ENCODE results near the gene ABHD11.
"Not testable (repeated sequence)": the region's sequence is repeated elsewhere in the genome, so short reads cannot be mapped to it uniquely, and the experiment has no call there.

Gene ABHD11

DNA sequence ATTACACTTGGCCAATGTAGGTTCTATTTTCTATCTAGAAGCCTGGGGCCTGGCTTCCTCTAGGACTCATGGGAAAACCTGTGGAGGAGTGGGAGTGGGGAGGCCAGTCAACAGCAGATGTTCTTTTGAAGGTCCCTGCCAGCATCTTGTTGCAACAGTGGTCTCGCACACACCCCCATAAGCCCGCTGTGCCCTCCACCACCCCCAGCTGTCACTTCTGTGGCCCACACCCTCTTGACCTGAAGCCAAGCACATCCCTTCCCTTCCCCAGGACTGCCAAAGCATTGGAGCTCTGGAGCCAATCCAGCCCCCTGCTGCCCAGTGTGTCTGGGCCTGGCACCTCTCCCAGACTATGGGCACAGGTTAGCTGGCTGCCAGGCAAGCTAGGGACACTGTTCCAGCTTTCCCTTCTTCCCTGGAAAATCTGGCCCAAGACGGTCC is 17.2 kb downstream of the ABHD11 start:
- no peak for TF ChIP-seq Cebpa-rat (IDR thresholded peaks at IDR 0.05)
- Histone ChIP-seq H3K9me3 (no peaks in the 10 kb centered on the region), H4K20me1 (peaks cover 48% of the 10 kb centered on the region), H3K27me3 (peaks cover 42% of the 10 kb centered on the region), H3K4me1 (peaks cover 54% of the 10 kb centered on the region), H3K4me2 (peak overlapping the region; percentile 76), H3K36me3 (no peaks in the 10 kb centered on the region), H3K27ac (no peak overlapping the region), H3K4me3 (no peak overlapping the region), H3K9ac (no peak overlapping the region)

DNA sequence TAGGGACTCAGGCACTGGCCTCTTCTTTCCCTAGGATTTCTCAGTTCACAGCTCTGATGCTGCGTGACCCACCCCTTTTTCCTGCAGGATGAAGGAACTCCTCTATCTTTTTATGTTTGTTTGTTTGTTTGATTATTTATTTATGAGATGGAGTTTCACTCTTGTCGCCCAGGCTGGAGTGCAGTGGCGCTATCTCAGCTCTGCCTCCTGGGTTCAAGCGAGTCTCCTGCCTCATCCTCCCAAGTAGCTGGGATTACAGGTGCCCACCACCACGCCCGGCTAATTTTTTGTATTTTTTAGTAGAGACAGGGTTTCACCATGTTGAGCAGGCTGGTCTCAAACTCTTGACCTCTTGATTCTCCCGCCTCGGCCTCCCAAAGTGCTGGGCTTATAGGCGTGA is 18.2 kb downstream of the ABHD11 start:
- H3K4me3 ChIP-seq, H3K9me3 ChIP-seq, H3K9ac ChIP-seq, H3K27ac ChIP-seq, H3K36me3 ChIP-seq: not testable (repeated sequence)
- Histone ChIP-seq H3K4me2 (peak overlapping the region; percentile 76), H4K20me1 (peaks cover 57% of the 10 kb centered on the region), H3K27me3 (peaks cover 52% of the 10 kb centered on the region), H3K4me1 (peaks cover 64% of the 10 kb centered on the region)

DNA sequence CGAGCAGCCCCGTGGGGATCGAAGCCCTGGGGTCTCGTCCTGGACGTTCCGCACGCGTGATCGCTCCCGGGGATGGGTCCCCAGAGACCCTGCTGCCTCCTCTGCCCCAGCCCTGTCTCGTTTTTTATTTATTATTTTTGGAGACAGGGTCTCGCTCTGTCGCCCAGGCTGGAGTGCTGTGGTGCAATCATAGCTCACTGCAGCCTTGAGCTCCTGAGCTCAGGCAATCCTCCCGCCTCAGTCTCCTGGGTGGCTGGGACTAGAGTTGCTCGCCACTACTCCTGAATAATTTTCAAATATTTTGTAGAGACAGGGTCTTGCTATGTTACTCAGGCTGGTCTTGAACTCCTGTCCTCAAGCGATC is 18.8 kb downstream of the ABHD11 start:
- H3K4me3 ChIP-seq = no peak overlapping the region
- no peak overlapping the region for H3K27ac ChIP-seq
- no peaks in the 10 kb centered on the region for H3K36me3 ChIP-seq
- no peak overlapping the region for H3K9ac ChIP-seq
- peaks cover 58% of the 10 kb centered on the region for H3K27me3 ChIP-seq
- peaks cover 64% of the 10 kb centered on the region for H4K20me1 ChIP-seq
- peak; percentile 91 for TF ChIP-seq Cebpa-rat (IDR thresholded peaks at IDR 0.05)
- H3K9me3 ChIP-seq = no peaks in the 10 kb centered on the region
- peaks cover 70% of the 10 kb centered on the region for H3K4me1 ChIP-seq
- H3K4me2 ChIP-seq = peak overlapping the region; percentile 76

DNA sequence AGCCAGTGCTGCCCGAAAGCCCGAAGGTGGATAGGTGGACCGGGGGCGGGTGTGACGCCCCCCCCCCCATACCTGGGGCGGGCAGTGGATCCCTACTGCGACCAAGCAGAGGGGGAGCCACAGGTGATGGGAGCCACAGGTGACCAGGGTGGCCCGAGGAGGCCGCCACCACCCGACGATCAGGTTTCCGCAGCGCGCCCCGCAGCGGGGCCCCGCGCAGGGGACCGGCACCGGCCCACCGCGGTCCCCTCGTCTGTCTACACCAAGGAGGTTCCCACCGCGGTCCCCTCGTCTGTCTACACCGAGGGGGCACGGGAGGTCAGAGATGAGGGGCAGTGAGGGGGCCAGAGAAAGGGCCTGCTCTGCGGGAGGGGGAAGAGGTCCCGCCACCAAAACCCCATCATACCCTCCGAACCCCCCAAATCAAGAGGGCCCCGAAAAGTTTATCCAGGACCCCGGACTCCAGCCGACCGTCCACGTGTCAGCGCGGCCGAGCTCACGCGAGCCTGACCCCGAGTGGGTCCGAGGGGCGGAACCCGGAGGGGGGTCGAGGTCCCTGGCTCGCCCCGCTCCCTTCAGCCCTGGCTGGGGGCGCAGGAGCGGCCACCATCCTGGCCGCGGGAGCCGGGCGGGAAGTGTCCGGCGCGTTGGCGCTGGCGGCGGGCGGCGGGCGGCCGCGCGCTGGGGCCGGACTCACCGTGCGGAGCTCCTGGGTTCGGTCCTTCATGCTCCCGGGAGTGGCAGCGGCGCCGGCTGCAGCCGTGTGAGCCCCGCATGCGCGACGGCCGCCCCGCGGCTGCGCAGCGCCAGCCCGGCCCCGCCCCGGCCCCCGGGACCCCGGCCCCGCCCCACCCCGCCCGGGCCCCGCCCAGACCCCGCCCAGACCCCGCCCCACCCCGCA is 19.4 kb downstream of the ABHD11 start, which contains the start of gene STX1A:
Gene STX1A, minus strand, starts transcription at position 765 of the 901 bp plus-strand sequence. Its CDS starts 38 bp downstream, at position 727.
- Histone ChIP-seq H3K36me3 (no peaks in the 10 kb centered on the region), H4K20me1 (peaks cover 70% of the 10 kb centered on the region), H3K9me3 (no peaks in the 10 kb centered on the region), H3K4me1 (peaks cover 73% of the 10 kb centered on the region), H3K27me3 (peaks cover 65% of the 10 kb centered on the region), H3K4me3 (peak within 1 kb of the TSS; percentile 75), H3K9ac (peak within 1 kb of the TSS; percentile 50; the same call in 1 of the 2 replicates), H3K27ac (no peak within 1 kb of the TSS), H3K4me2 (peak within 1 kb of the TSS; percentile 100)
- no peak for TF ChIP-seq Cebpa-rat (IDR thresholded peaks at IDR 0.05)

DNA sequence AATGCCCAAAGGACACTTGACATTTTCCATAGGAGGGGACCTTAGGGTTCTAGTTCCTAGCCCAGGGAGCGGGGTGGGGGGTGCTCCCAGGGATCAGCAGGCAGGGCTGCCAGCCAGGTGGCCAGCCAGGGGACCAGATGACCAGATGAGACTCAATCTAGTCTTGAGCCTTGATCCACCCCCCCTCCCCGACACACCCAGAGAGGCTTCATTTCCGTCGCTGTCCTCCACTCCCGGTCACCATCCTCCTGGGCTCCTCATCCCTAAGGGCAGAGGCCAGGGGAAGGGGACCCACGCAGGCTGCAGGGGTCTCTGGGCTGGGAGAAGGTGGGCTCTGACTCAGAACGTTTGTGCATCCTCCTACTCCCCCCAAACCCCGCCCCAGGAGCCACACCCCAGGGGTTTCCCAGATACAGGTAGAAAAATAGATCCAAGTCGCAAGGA is 20.1 kb downstream of the ABHD11 start:
- H3K27ac ChIP-seq = no peak overlapping the region

DNA sequence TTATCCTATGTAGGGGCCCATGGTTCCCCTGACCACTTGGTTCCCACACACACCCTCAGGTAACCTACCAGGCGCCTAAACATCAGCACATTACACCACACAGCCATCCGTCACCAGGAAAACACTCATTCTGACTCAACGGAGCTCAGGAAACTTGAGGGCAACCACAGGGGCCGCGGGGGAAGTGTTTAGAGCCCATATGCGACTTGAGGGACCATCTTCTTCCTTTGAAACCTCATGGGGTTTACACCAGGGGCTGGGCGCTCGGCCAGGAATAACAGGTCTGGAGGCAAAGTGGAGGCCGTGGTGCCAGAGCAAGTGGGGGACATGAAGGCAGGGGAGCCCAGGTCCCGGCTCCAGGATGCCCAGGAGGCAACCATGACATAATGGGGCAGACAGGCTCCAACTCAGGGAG is 20.6 kb downstream of the ABHD11 start:
- Histone ChIP-seq H4K20me1 (peaks cover 82% of the 10 kb centered on the region), H3K9me3 (no peaks in the 10 kb centered on the region), H3K27ac (no peak overlapping the region), H3K4me1 (peaks cover 73% of the 10 kb centered on the region), H3K4me3 (peak overlapping the region; percentile 75), H3K4me2 (peak overlapping the region; percentile 100), H3K36me3 (no peaks in the 10 kb centered on the region), H3K27me3 (peaks cover 76% of the 10 kb centered on the region), H3K9ac (no peak overlapping the region)
- TF ChIP-seq Cebpa-rat (IDR thresholded peaks at IDR 0.05) = peak; percentile 30; the same call in 1 of the 2 replicates

More for the DNA sequence above, 20.1 kb downstream of the ABHD11 start:
- H3K9ac ChIP-seq = no peak overlapping the region
- peak overlapping the region; percentile 75 for H3K4me3 ChIP-seq
- peaks cover 73% of the 10 kb centered on the region for H3K4me1 ChIP-seq
- H3K36me3 ChIP-seq = no peaks in the 10 kb centered on the region
- peaks cover 77% of the 10 kb centered on the region for H4K20me1 ChIP-seq
- no peak for TF ChIP-seq Cebpa-rat (IDR thresholded peaks at IDR 0.05)
- no peaks in the 10 kb centered on the region for H3K9me3 ChIP-seq
- H3K27me3 ChIP-seq = peaks cover 71% of the 10 kb centered on the region
- peak overlapping the region; percentile 100 for H3K4me2 ChIP-seq

DNA sequence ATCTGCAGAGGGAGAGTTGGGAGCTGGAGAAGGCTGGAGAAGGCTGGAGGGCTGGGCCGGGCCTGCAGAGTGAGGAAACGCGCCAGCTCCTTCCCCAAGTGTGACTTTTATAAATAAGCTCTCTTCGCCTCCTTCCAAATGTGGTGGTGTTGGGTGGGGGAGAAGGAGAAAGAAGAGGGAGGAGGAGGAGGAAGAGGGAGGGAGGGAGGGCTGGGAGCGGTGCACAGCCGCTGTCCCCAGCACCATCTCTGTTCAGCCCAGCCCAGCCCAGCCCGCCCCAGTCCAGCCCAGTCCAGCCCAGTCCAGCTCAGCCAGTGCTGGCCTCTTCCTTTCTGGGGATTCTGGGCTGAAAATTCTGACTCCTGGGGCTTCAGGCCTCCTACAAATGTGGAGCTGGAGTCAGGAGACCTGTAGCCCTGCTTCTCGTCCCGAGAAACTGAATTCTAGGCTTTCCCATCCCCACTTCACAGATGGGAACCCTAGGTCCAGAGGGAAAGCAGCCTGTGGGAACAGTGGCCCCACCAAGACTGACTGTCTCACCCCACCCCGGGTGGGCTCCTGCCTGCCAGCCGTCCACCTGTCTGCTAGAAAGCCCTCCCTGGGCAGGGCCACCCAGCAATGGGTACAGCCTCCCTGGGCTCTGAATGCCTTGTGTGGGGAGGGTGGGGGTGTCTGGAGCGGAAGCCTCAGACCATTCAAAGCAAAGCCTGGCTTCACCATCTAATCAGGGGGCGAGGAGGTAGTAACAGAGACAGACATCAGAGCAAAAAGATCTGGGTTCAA is 21.4 kb downstream of the ABHD11 start:
- H3K9ac ChIP-seq = no peak overlapping the region
- no peak overlapping the region for H3K27ac ChIP-seq
- peak overlapping the region; percentile 19; the same call in 1 of the 2 replicates for H3K4me3 ChIP-seq
- H3K4me1 ChIP-seq = peaks cover 78% of the 10 kb centered on the region
- H3K36me3 ChIP-seq = no peaks in the 10 kb centered on the region
- H4K20me1 ChIP-seq = peaks cover 90% of the 10 kb centered on the region
- peak overlapping the region; percentile 100 for H3K4me2 ChIP-seq
- no peak for TF ChIP-seq Cebpa-rat (IDR thresholded peaks at IDR 0.05)
- peaks cover 84% of the 10 kb centered on the region for H3K27me3 ChIP-seq
- H3K9me3 ChIP-seq = no peaks in the 10 kb centered on the region

DNA sequence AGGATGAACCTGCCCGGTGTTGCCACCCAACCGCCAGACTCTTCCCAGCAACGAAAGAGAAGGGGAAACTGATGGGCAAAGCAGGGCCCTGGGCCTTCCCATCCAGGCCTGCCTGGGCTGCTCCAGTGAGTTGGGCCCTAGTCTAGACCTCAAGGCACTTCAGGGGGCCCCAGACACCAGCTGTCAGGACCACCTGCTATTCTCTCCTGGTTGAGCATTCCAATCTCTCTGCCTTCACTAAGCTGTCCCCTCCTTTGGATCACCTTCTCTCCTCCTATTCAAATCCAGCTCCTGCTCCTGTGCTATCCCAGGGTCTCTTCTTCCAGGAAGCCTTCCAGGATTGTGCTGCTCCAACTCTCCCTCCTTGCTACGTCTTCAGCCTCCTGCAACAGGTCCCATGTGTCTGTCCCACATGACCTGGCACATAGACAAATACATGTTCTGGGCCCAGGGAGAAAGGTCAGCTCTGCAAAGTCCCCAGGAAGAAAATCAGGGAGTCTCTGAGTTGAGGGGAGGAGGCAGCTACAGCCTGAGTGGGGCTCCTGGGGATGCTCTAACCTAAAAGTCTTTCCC is 22.2 kb downstream of the ABHD11 start:
- Histone ChIP-seq H3K4me2 (peak overlapping the region; percentile 100), H3K9me3 (no peaks in the 10 kb centered on the region), H3K9ac (no peak overlapping the region; the same call in 1 of the 2 replicates), H3K4me1 (peaks cover 78% of the 10 kb centered on the region), H3K27me3 (peaks cover 84% of the 10 kb centered on the region), H3K36me3 (no peaks in the 10 kb centered on the region), H3K27ac (no peak overlapping the region), H4K20me1 (peaks cover 90% of the 10 kb centered on the region), H3K4me3 (no peak overlapping the region)
- TF ChIP-seq Cebpa-rat (IDR thresholded peaks at IDR 0.05) = no peak

DNA sequence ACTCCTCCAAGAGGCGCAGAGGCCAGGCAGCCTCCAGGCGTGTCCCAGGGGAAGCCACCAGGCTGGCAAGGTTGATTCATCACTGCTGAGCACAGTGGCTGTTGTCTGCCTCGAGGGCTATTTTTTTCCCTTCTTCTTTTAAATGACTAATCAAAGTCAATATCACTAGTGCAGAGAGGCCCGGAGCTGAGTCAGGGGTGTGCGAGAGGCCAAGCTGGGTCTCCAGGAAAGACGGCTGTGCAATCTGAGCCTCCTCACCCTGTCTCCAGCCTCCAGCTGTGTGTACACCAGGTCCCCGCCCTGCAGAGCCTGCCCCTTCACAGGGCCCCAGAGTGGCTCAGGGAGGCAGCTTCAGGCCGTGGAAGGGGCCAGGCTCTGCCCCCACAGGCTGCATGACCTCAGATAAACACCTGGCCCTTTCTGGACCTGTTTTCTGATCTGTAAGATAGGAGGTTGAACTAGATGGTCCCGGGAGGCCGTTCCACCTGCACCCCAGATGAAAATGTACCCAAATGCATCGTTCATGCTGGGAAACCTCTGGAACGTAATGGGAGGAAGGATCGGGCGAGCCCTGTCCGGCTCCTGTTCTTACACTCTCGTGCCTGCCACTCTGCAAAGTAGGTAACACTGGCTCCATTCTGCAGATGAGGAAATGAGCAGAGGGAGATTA is 22.8 kb downstream of the ABHD11 start:
- Histone ChIP-seq H3K36me3 (no peaks in the 10 kb centered on the region), H3K27me3 (peaks cover 83% of the 10 kb centered on the region), H3K9ac (no peak overlapping the region; the same call in 1 of the 2 replicates), H4K20me1 (peaks cover 91% of the 10 kb centered on the region), H3K9me3 (no peaks in the 10 kb centered on the region), H3K4me3 (no peak overlapping the region), H3K4me2 (peak overlapping the region; percentile 100), H3K4me1 (peaks cover 78% of the 10 kb centered on the region), H3K27ac (no peak overlapping the region)
- no peak for TF ChIP-seq Cebpa-rat (IDR thresholded peaks at IDR 0.05)

DNA sequence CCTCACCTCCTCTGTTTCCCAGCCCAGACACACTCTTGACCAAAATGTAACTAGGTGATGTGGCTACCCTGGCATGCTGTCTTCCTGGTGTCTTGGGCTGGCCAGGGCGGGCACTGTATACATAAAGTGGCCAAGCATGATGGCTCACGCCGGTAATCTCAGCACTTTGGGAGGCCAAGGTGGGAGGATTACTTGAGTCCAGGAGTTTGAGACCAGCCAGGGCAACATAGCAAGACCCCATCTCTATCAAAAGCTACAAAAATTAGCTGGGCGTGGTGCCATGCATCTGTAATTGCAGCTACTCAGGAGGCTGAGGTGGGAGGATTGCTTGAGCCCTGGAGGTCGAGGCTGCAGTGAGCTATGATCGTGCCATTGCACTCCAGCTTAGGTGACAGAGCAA is 25.3 kb downstream of the ABHD11 start:
- H3K4me1 ChIP-seq = peaks cover 77% of the 10 kb centered on the region
- not testable (repeated sequence) for H3K27ac ChIP-seq, H3K4me3 ChIP-seq, H3K9ac ChIP-seq, H3K4me2 ChIP-seq, H3K36me3 ChIP-seq, H3K9me3 ChIP-seq
- peaks cover 100% of the 10 kb centered on the region for H4K20me1 ChIP-seq
- H3K27me3 ChIP-seq = peaks cover 69% of the 10 kb centered on the region

All from BLaER1 (cell line).